Adipocyte (in vitro differentiated cells): ENCODE measurements around the gene SAP130.
A peak's percentile ranks its signal among the peaks of the same experiment; 100 is the strongest.
"Not testable (repeated sequence)": the region's sequence is repeated elsewhere in the genome, so short reads cannot be mapped to it uniquely, and the experiment has no call there.

Source experiments
- DNase-seq: peaks from one replicate; pipeline ENCODE4 v3.0.0-alpha.2; 2015; ENCODE audit warnings: low read depth
- H3K27me3 ChIP-seq: replicated peaks from 2 replicates; pipeline ENCODE4 v1.7.0; 2013; ENCODE audit warnings: mild to moderate bottlenecking, low read length, moderate library complexity; ENCODE audit not compliant: control insufficient read depth, insufficient read depth
- H3K36me3 ChIP-seq: 2 replicates; pipeline ENCODE4 v1.7.0; 2013; ENCODE audit warnings: low read length, mild to moderate bottlenecking, moderate library complexity; ENCODE audit not compliant: control insufficient read depth, insufficient read depth, severe bottlenecking
- H3K4me1 ChIP-seq: 2 replicates; pipeline ENCODE4 v1.7.0; 2013; ENCODE audit warnings: mild to moderate bottlenecking, low read length, moderate library complexity; ENCODE audit not compliant: control insufficient read depth, insufficient read depth
- H3K4me3 ChIP-seq: 2 replicates; pipeline ENCODE4 v1.7.0; 2013; ENCODE audit warnings: mild to moderate bottlenecking, low read length, moderate library complexity
- H3K9ac ChIP-seq: 2 replicates; pipeline ENCODE4 v1.7.0; 2013; ENCODE audit warnings: mild to moderate bottlenecking, low read length, moderate library complexity
- H3K9me3 ChIP-seq: 2 replicates; pipeline ENCODE4 v1.7.0; 2013; ENCODE audit warnings: mild to moderate bottlenecking, low read length, moderate library complexity; ENCODE audit not compliant: control insufficient read depth

The SAP130 gene

GRCh38 chr2:127911737-127912136 is 116.1 kb downstream of the SAP130 start:
- H3K9ac ChIP-seq: no peak overlapping the region
- H3K4me1 ChIP-seq: no peaks in the 10 kb centered on the region
- peaks cover 8% of the 10 kb centered on the region for H3K27me3 ChIP-seq
- no peaks in the 10 kb centered on the region for H3K9me3 ChIP-seq
- DNase-seq: no peak
- H3K4me3 ChIP-seq: no peak overlapping the region
- no peaks in the 10 kb centered on the region for H3K36me3 ChIP-seq

- Histone ChIP-seq H3K4me3 (no peak overlapping the region), H3K4me1 (no peaks in the 10 kb centered on the region), H3K36me3 (no peaks in the 10 kb centered on the region), H3K27me3 (peaks cover 17% of the 10 kb centered on the region), H3K9me3 (no peaks in the 10 kb centered on the region), H3K9ac (no peak overlapping the region)
- no peak for DNase-seq
Observed at GRCh38 chr2:127910415-127910814, 117.4 kb downstream of the SAP130 start.

GRCh38 chr2:127909019-127909418 is 118.8 kb downstream of the SAP130 start:
- Histone ChIP-seq H3K9me3 (no peaks in the 10 kb centered on the region), H3K4me1 (no peaks in the 10 kb centered on the region), H3K9ac (no peak overlapping the region), H3K36me3 (no peaks in the 10 kb centered on the region), H3K27me3 (peaks cover 17% of the 10 kb centered on the region), H3K4me3 (no peak overlapping the region)
- no peak for DNase-seq

- not testable (repeated sequence) for DNase-seq, H3K4me1 ChIP-seq, H3K36me3 ChIP-seq, H3K4me3 ChIP-seq, H3K9ac ChIP-seq, H3K9me3 ChIP-seq
- H3K27me3 ChIP-seq: peaks cover 17% of the 10 kb centered on the region
Observed at GRCh38 chr2:127907733-127908400, 120.0 kb downstream of the SAP130 start.

- H3K4me3 ChIP-seq: no peak overlapping the region
- peaks cover 17% of the 10 kb centered on the region for H3K27me3 ChIP-seq
- H3K9ac ChIP-seq: no peak overlapping the region
- DNase-seq: no peak
- H3K4me1 ChIP-seq: peaks cover 4% of the 10 kb centered on the region
- H3K36me3 ChIP-seq: no peaks in the 10 kb centered on the region
- no peaks in the 10 kb centered on the region for H3K9me3 ChIP-seq
Observed at GRCh38 chr2:127906206-127906926, 121.5 kb downstream of the SAP130 start.

- no peaks in the 10 kb centered on the region for H3K36me3 ChIP-seq
- peaks cover 9% of the 10 kb centered on the region for H3K4me1 ChIP-seq
- no peaks in the 10 kb centered on the region for H3K9me3 ChIP-seq
- peak; percentile 3 for DNase-seq
- peak overlapping the region; percentile 14 for H3K4me3 ChIP-seq
- peak overlapping the region; percentile 37 for H3K9ac ChIP-seq
- H3K27me3 ChIP-seq: peaks cover 7% of the 10 kb centered on the region
Observed at GRCh38 chr2:127901339-127902056, 126.4 kb downstream of the SAP130 start.

- H3K4me1 ChIP-seq: peaks cover 9% of the 10 kb centered on the region
- no peaks in the 10 kb centered on the region for H3K9me3 ChIP-seq
- no peak overlapping the region for H3K9ac ChIP-seq
- H3K4me3 ChIP-seq: no peak overlapping the region
- H3K27me3 ChIP-seq: no peaks in the 10 kb centered on the region
- no peaks in the 10 kb centered on the region for H3K36me3 ChIP-seq
- no peak for DNase-seq
Observed at GRCh38 chr2:127897531-127898211, 130.2 kb downstream of the SAP130 start.

- Histone ChIP-seq H3K27me3 (no peaks in the 10 kb centered on the region), H3K4me1 (no peaks in the 10 kb centered on the region), H3K4me3 (no peak overlapping the region), H3K9ac (no peak overlapping the region), H3K36me3 (no peaks in the 10 kb centered on the region), H3K9me3 (no peaks in the 10 kb centered on the region)
- DNase-seq: no peak
Observed at GRCh38 chr2:127893494-127893893, 134.4 kb downstream of the SAP130 start.

GRCh38 chr2:127893033-127893432 is 134.8 kb downstream of the SAP130 start:
- no peak for DNase-seq
- no peaks in the 10 kb centered on the region for H3K36me3 ChIP-seq
- no peak overlapping the region for H3K4me3 ChIP-seq
- peaks cover 2% of the 10 kb centered on the region for H3K4me1 ChIP-seq
- no peaks in the 10 kb centered on the region for H3K27me3 ChIP-seq
- no peaks in the 10 kb centered on the region for H3K9me3 ChIP-seq
- H3K9ac ChIP-seq: no peak overlapping the region

GRCh38 chr2:127891811-127892210 is 136.0 kb downstream of the SAP130 start:
- no peak overlapping the region for H3K4me3 ChIP-seq
- H3K4me1 ChIP-seq: peaks cover 13% of the 10 kb centered on the region
- H3K27me3 ChIP-seq: no peaks in the 10 kb centered on the region
- no peaks in the 10 kb centered on the region for H3K9me3 ChIP-seq
- H3K9ac ChIP-seq: no peak overlapping the region
- DNase-seq: no peak
- H3K36me3 ChIP-seq: no peaks in the 10 kb centered on the region
